NCI-H146 treated with DMSO at 0.1 percent for 48 hours (cell line): ENCODE results near the gene MYPOP.
"Not testable (repeated sequence)": the region's sequence is repeated elsewhere in the genome, so short reads cannot be mapped to it uniquely, and the experiment has no call there.

ENCODE experiments used
- DNase-seq: peaks from one replicate; lab custom pipeline; 2025; ENCODE audit not compliant: unreplicated experiment; lab: John Stamatoyannopoulos, UW

MYPOP gene

GRCh38 chr19:45908956-45909355 is 6.5 kb upstream of the MYPOP start:
- DNase-seq: no peak

GRCh38 chr19:45906221-45906620 is 3.8 kb upstream of the MYPOP start:
- no peak for DNase-seq

GRCh38 chr19:45905011-45905410 is 2.6 kb upstream of the MYPOP start:
- DNase-seq: no peak

GRCh38 chr19:45902651-45903625 is 525 bp upstream of the MYPOP start:
- peak; percentile 98 for DNase-seq

- no peak for DNase-seq
These were observed 941 bp downstream of the MYPOP start for GRCh38 chr19:45901432-45901911.

GRCh38 chr19:45900738-45901431 is 1.5 kb downstream of the MYPOP start:
- DNase-seq: no peak

GRCh38 chr19:45899919-45900589 is 2.4 kb downstream of the MYPOP start:
- DNase-seq: no peak

- no peak for DNase-seq
These were observed 3.2 kb downstream of the MYPOP start for GRCh38 chr19:45899253-45899652.

- DNase-seq: no peak
These were observed 5.1 kb downstream of the MYPOP start for GRCh38 chr19:45897261-45897812.

- DNase-seq: not testable (repeated sequence)
These were observed 6.3 kb downstream of the MYPOP start for GRCh38 chr19:45895983-45896599.

GRCh38 chr19:45895519-45895972 is 6.9 kb downstream of the MYPOP start:
- no peak for DNase-seq

- DNase-seq: no peak
These were observed 11.5 kb downstream of the MYPOP start for GRCh38 chr19:45890877-45891276.

- DNase-seq: no peak
These were observed 13.1 kb downstream of the MYPOP start for GRCh38 chr19:45889210-45889885.

- DNase-seq: no peak
These were observed 15.2 kb downstream of the MYPOP start for GRCh38 chr19:45887200-45887710.

- peak; percentile 83 for DNase-seq
These were observed 15.8 kb downstream of the MYPOP start for GRCh38 chr19:45886427-45887199.

- DNase-seq: peak; percentile 91
These were observed 16.6 kb downstream of the MYPOP start, which contains the start of gene IRF2BP1 for GRCh38 chr19:45885556-45886426. TSS of gene IRF2BP1 (minus strand) at chr19:45886141. CDS start at chr19:45885774, 367 bp downstream.

GRCh38 chr19:45884682-45885555 is 17.5 kb downstream of the MYPOP start:
- no peak for DNase-seq
